ENCODE results near the gene FAXC. TPM values are rescaled to one million over a fixed set of nuclear protein-coding genes. Genes with fewer than 3 reads are reported as not detected.

FAXC gene
- total and polyA plus RNA-seq, 9 donors: 0.78 to 8.1 (median 2.5) TPM

DNA sequence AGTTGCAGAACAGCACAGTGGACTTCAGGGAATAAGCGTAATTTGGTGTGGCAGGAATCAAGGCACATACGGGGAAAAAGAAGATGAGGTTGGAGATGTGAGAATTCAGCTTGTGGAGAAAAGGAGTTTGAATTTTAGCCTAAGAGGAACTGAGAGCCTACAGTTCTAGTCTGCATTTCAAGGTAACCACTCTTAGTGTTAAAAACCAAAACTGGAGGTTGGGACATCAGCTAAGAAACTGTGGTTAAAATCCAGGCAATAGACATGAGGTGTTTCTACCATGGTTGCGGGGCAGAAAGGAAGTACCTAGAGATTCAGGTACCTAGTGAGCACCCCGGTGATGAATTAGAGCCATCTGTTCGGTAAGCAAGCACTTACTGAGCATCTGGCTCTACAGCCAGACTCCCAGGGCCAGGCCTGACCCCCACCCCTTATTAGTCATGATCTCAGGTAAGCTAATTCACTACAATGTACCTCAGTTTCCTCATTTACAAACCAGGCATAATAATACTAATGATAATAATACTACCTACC is 44.4 kb downstream of the FAXC start:
- Histone ChIP-seq H3K4me1 (ENCODE audit: insufficient read depth) (no peaks in the 10 kb centered on the region), H3K4me3 (no peak overlapping the region), H3K9me3 (no peaks in the 10 kb centered on the region), H3K27me3 (no peaks in the 10 kb centered on the region), H3K27ac (no peak overlapping the region), H3K36me3 (no peaks in the 10 kb centered on the region)
- WGBS, 3 donors: 90 to 97% (median 96%) methylated on average over 5 of the region's 5 CpGs
- intact Hi-C loops (cut with DNase I): no loop called here
- no peak for DNase-seq
- TF ChIP-seq, protein P1, sequence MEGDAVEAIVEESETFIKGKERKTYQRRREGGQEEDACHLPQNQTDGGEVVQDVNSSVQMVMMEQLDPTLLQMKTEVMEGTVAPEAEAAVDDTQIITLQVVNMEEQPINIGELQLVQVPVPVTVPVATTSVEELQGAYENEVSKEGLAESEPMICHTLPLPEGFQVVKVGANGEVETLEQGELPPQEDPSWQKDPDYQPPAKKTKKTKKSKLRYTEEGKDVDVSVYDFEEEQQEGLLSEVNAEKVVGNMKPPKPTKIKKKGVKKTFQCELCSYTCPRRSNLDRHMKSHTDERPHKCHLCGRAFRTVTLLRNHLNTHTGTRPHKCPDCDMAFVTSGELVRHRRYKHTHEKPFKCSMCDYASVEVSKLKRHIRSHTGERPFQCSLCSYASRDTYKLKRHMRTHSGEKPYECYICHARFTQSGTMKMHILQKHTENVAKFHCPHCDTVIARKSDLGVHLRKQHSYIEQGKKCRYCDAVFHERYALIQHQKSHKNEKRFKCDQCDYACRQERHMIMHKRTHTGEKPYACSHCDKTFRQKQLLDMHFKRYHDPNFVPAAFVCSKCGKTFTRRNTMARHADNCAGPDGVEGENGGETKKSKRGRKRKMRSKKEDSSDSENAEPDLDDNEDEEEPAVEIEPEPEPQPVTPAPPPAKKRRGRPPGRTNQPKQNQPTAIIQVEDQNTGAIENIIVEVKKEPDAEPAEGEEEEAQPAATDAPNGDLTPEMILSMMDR (IDR thresholded peaks at IDR 0.05): no peak
- TF ChIP-seq POLR2A (IDR thresholded peaks at IDR 0.05): no peak
- TF ChIP-seq EP300 (IDR thresholded peaks at IDR 0.05): no peak

DNA sequence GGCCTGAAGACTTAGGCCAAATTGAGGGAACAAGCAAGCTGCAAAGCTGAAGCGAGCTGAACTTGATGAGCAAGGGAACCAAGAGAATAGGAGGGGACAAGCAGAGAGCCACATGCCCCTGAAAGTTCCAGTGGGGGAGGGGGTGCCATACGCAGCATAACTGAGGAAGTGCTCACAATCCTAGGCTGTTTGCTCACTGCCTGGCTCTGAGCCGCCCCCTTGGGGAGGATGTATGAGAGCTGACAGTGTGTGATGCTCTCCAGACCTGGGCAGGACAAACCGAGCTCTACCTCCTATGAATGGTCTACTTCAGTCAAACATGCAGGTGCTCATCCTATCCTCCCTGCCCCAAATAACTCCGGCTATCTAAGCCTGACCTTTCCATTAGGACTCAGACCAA is 52.1 kb downstream of the FAXC start:
- 81 to 92% (median 86%) methylated on average over 5 of the region's 5 CpGs for WGBS, 3 donors
- intact Hi-C loops (cut with DNase I): no loop called here
- no peaks in the 10 kb centered on the region for H3K9me3 ChIP-seq
- H3K4me3 ChIP-seq: no peak overlapping the region
- H3K27me3 ChIP-seq: no peaks in the 10 kb centered on the region
- no peak overlapping the region for H3K27ac ChIP-seq
- DNase-seq: no peak
- no peaks in the 10 kb centered on the region for H3K36me3 ChIP-seq
- TF ChIP-seq POLR2A (IDR thresholded peaks at IDR 0.05) (no peak), EP300 (IDR thresholded peaks at IDR 0.05) (no peak)
- H3K4me1 ChIP-seq (ENCODE audit: insufficient read depth): no peaks in the 10 kb centered on the region

DNA sequence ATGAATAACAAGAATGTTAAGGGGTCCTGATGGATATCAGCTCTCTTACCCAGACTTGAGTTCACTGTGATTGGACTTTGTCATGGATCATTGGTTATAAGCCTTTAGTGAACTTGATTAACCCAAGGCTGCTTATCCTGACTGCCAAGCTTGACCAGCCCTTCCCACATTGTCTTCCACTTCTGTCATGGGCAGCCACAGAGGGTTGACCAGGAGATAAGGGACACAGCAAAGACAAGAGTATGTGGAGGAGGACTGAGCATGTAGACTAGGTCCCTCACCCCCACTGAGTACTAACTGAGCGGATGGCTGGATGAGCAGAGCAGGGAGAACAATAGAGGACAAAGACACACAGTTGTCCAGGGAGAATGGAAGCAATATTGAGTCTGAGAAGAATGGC is 52.5 kb downstream of the FAXC start:
- WGBS, 3 donors: 95 to 100% (median 96%) methylated on average over 1 of the region's 1 CpG
- Histone ChIP-seq H3K4me3 (no peak overlapping the region), H3K27me3 (no peaks in the 10 kb centered on the region), H3K36me3 (no peaks in the 10 kb centered on the region), H3K9me3 (no peaks in the 10 kb centered on the region), H3K27ac (no peak overlapping the region), H3K4me1 (ENCODE audit: insufficient read depth) (no peaks in the 10 kb centered on the region)
- no peak for DNase-seq
- TF ChIP-seq EP300 (IDR thresholded peaks at IDR 0.05) (no peak), POLR2A (IDR thresholded peaks at IDR 0.05) (no peak)
- TF ChIP-seq, protein P1 (IDR thresholded peaks at IDR 0.05): no peak
- intact Hi-C loops (cut with DNase I): no loop called here

DNA sequence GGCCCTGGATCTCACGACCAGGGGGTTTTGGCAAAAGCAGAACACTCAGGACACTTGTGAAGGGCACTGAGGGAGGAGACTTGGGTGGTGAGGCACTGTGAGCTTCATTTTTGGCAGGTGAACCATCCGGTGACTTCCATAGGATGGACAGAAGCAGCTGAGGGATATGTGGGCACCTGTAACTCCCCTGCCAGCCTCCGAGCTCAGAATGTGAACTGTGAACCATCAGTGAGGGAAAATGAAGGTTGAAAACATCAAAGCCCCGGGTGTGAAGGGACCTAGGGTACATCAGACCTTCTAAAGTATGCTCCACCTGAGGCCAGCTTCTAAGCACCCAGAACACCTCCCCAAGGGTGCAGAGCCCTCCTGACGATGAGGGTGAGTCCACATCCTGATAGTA is 53.2 kb downstream of the FAXC start:
- no peaks in the 10 kb centered on the region for H3K4me1 ChIP-seq (ENCODE audit: insufficient read depth)

DNA sequence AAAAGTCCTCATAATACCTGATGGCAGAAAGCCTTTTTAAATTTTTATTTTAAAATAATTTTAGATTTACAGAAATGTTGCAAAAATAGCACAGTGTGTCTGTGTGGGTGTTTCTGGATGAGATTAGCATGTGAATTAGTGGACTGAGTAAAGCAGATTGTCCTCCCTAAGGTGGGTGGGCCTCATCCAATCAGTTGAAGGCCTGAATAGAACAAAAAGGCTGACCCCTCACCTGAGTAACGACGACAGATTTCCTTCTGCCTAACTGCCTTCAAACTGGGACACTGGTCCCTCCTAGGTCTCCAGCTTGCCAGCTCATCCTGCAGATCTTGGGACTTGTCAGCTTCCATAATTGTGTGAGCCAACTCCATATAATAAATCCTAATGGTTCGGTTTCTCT is 54.2 kb downstream of the FAXC start:
- Histone ChIP-seq H3K27ac (no peak overlapping the region), H3K27me3 (no peaks in the 10 kb centered on the region), H3K4me3 (no peak overlapping the region), H3K9me3 (no peaks in the 10 kb centered on the region), H3K36me3 (no peaks in the 10 kb centered on the region), H3K4me1 (ENCODE audit: insufficient read depth) (no peaks in the 10 kb centered on the region)
- intact Hi-C loops (cut with DNase I): no loop called here
- no peak for DNase-seq
- TF ChIP-seq, protein P1 (IDR thresholded peaks at IDR 0.05): no peak
- 79 to 84% (median 82%) methylated on average over 3 of the region's 3 CpGs for WGBS, 3 donors

More for the DNA sequence above, 53.2 kb downstream of the FAXC start:
- WGBS, 3 donors: 87 to 91% (median 91%) methylated on average over 5 of the region's 5 CpGs
- H3K4me3 ChIP-seq: no peak overlapping the region
- no peaks in the 10 kb centered on the region for H3K9me3 ChIP-seq
- no peaks in the 10 kb centered on the region for H3K36me3 ChIP-seq
- no peak for TF ChIP-seq POLR2A (IDR thresholded peaks at IDR 0.05)
- TF ChIP-seq, protein P1 (IDR thresholded peaks at IDR 0.05): no peak
- no peak for TF ChIP-seq EP300 (IDR thresholded peaks at IDR 0.05)
- no peaks in the 10 kb centered on the region for H3K27me3 ChIP-seq
- no peak for DNase-seq
- intact Hi-C loops (cut with DNase I): no loop called here
- no peak overlapping the region for H3K27ac ChIP-seq

All from ovary (tissue), 9 donors.